NCI-H146 treated with DMSO at 0.1 percent for 48 hours (cell line): ENCODE results near the gene NADSYN1.
"Not testable (repeated sequence)": the region's sequence is repeated elsewhere in the genome, so short reads cannot be mapped to it uniquely, and the experiment has no call there.

Experiments
- DNase-seq: peaks from one replicate; lab custom pipeline; 2025; ENCODE audit not compliant: unreplicated experiment; lab: John Stamatoyannopoulos, UW

Gene NADSYN1

GRCh38 chr11:71518506-71519471 is 65.8 kb downstream of the NADSYN1 start:
- DNase-seq, result no peak

GRCh38 chr11:71519546-71519945 is 66.5 kb downstream of the NADSYN1 start:
- DNase-seq, result no peak

GRCh38 chr11:71525188-71525937 is 72.4 kb downstream of the NADSYN1 start:
- DNase-seq, result no peak

- no peak for DNase-seq
Measured at GRCh38 chr11:71525938-71526495, 73.0 kb downstream of the NADSYN1 start.

GRCh38 chr11:71526796-71527575 is 74.0 kb downstream of the NADSYN1 start, which contains the start of gene KRTAP5-7:
TSS of gene KRTAP5-7 (plus strand) at chr11:71527267. CDS start at chr11:71527301, 34 bp downstream.
- DNase-seq, result not testable (repeated sequence)

GRCh38 chr11:71527576-71528210 is 74.7 kb downstream of the NADSYN1 start:
- DNase-seq, result no peak

GRCh38 chr11:71530602-71531001 is 77.6 kb downstream of the NADSYN1 start:
- DNase-seq, result no peak

- DNase-seq, result no peak
Measured at GRCh38 chr11:71532036-71532610, 79.1 kb downstream of the NADSYN1 start.

- not testable (repeated sequence) for DNase-seq
Measured at GRCh38 chr11:71534711-71535608, 82.0 kb downstream of the NADSYN1 start.

- no peak for DNase-seq
Measured at GRCh38 chr11:71535825-71536224, 82.8 kb downstream of the NADSYN1 start.

GRCh38 chr11:71537537-71537936 is 84.5 kb downstream of the NADSYN1 start:
- DNase-seq, result no peak

GRCh38 chr11:71537977-71538665 is 85.1 kb downstream of the NADSYN1 start, which contains the start of gene KRTAP5-8:
TSS of gene KRTAP5-8 (plus strand) at chr11:71538025. CDS start at chr11:71538056, 31 bp downstream.
- DNase-seq, result not testable (repeated sequence)

GRCh38 chr11:71538666-71538990 is 85.6 kb downstream of the NADSYN1 start:
- DNase-seq, result no peak

- DNase-seq, result no peak
Measured at GRCh38 chr11:71539017-71539416, 86.0 kb downstream of the NADSYN1 start.

GRCh38 chr11:71539971-71540370 is 87.0 kb downstream of the NADSYN1 start:
- not testable (repeated sequence) for DNase-seq

GRCh38 chr11:71540521-71541304 is 87.7 kb downstream of the NADSYN1 start:
- DNase-seq, result not testable (repeated sequence)

GRCh38 chr11:71542382-71542781 is 89.4 kb downstream of the NADSYN1 start:
- DNase-seq, result no peak
